Stimulated activated CD4-positive, alpha-beta T cell treated with anti-CD3 and anti-CD28 coated beads, Interleukin-2, amount 100 ng/mL, for 24 hours (primary cell): ENCODE measurements around the gene KRTAP2-1.
"Not testable (repeated sequence)": the region's sequence is repeated elsewhere in the genome, so short reads cannot be mapped to it uniquely, and the experiment has no call there.

Source experiments
- DNase-seq, 2 donors: peaks; one replicate each; pipeline ENCODE4 v3.0.0-alpha.2; 2020

KRTAP2-1 gene

DNA sequence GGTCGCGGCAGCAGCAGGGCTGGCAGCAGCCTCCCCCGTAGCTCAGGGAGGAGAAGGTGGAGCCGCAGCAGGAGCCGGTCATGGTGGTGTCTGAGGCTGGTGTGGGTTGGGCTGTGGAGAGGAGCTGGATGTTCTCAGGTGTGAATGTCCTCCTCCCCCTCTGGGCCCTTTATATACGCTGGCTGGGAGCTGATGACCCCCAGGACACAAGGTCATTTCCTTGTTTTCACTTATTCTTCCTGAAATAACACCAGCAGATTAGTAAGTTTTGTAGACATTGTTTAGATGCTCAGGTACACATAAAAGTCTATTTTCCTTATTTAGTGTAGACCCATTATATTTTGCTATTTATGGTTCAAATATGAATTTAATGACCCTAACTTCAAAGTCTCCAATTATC lies 8.0 kb upstream of the KRTAP2-1 start, which contains the start of gene KRTAP2-2:
Gene KRTAP2-2 (minus strand): TSS at position 101 of the 400 bp plus-strand sequence. CDS start 19 bp downstream, at position 82.
- not testable (repeated sequence) for DNase-seq

DNA sequence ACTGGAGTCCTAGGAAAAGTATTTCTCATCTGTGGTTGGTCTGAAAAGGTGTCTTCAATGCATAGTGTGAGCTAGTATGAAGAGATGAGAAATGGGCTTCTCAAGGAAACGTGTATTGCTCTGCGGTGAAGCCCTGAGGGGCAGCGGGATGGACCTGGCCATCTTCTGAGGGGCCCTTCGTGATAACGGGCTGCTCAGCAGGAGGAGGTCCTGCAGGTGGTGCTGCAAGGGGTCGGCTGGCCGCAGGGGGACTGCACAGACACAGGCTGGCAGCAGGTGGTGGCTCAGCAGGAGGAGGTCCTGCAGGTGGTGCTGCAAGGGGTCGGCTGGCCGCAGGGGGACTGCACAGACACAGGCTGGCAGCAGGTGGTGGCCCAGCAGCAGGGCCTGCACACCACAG lies 7.4 kb upstream of the KRTAP2-1 start:
- not testable (repeated sequence) for DNase-seq

DNA sequence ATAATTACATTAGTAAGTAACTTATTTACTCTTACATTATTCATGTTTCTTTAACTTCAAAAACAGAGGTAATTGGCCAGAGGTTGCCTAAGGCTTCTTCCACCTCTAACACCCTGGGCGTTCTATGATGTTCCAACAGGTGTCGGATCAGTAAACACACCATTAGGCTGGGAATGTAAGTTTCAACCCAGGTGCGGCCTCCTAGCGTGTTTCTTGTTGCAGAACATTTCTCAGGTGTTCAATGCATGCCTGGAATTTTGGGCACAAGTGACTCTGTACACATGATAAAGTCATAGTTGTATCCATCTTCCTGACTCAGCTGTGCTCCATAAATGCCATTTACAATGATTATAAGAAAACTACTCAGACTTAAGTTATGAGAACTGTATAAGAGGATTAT lies 6.9 kb upstream of the KRTAP2-1 start:
- no peak for DNase-seq

DNA sequence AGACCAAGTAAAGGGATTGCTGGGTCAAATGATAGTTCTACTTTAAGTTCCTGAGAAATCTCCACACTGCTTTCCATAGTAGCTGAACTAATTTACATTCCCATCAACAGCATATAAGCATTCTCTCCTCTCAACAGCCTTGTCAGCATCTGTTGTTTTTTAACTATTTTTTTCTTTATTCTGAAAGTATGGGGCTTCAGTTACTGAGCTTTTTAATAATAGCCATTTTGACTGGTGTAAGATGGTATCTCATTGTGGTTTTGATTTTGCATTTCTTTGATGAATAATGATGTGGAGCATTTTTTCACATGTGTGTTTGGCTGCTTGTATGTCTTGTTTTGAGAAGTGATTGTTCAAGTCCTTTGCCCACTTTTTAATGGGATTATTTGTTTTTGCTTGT lies 5.5 kb upstream of the KRTAP2-1 start:
- DNase-seq, result no peak

DNA sequence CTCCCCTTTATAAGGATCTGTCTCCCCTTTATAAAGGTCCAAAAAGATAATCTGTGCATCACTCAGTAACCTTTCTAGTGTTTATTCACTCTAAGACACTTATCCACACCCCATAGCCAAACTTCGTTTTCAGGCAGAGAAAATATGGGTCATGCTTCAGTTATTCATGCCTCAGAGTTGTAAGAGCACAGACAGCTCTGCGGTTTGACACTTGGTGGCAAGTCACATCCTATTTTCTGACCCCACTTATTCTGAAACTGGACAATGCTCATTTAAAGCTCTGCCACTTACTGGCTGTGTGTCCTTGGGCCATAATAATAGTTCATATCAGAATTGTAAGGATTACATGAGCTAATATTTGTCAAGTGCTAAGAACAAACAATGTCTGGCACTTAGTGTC lies 2.0 kb upstream of the KRTAP2-1 start:
- no peak for DNase-seq

DNA sequence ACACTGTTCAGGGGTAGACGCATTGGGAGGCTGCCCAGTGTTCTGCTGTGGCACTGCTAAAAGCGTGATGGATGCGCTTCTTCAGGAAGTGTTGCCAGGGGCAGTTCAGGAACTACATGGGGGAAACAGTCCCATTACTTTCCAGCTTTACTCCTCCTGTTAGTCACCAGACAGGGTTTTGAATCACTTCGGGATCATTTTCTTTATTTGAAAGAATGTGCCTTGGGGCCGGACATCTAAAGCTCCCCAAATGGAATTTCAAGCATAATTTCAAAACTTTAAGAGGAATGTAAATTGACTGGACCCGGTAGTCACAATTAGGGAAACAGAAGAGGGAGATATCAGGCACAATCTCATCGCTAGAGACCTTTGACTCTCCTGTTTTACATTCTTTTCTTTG lies 1.3 kb upstream of the KRTAP2-1 start:
- no peak for DNase-seq

DNA sequence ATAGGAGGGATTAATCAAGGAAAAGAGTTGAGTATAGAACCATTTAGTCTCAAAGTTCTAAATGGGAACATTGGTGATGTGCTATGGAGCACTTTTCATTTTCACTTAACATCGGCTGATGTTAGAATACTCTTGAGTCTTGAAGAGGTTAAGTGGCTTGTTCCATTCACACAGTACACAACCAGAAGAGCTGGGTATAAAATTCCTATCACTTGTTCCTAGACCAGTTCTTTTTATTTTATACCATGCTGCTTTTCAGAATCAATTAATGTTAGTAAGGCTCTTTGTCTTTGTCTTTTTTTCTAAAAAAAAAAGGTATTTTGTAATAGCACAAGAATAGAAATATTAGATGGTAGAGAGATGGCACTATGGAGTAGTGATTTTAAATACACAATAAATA lies 4.2 kb downstream of the KRTAP2-1 start:
- no peak for DNase-seq

DNA sequence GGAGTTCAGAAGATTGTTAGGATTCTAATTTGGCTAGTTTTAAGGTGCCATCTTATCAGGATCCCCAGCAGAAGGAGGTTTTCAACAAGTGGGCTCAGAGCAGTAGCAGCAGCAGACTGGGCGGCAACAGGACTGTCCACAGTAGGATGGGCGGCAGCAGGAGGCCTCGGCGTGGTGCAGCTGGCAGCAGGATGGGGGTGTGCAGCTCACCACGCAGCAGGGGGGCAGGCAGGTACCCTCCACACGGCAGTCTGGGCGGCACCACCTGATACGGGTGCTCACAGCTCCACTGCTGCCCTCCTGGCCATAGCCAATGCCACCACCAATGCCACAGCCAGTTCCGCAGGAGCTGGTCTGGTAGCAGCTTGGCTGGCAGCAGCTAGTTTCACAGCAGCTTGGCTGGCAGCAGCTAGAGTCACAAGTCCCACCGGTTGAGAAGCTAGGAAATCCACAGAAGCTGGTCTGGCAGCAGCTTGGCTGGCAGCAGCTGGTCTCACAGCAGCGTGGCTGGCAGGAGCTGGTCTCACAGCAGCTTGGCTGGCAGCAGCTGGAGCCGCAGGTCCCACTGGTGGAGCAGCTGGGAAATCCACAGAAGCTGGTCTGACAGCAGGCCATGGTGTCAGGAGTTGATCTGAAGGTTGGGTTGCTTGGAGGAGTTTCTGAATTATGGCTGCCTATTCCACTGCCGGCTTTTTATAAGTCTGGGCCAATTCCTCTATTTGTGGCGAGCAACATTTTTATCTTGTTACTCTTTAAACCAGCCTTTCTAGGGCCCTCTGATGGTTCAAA lies 6.1 kb downstream of the KRTAP2-1 start, which contains the start of gene KRTAP1-1:
Gene KRTAP1-1 (minus strand): TSS at position 668 of the 789 bp plus-strand sequence. CDS start 53 bp downstream, at position 615.
- not testable (repeated sequence) for DNase-seq

DNA sequence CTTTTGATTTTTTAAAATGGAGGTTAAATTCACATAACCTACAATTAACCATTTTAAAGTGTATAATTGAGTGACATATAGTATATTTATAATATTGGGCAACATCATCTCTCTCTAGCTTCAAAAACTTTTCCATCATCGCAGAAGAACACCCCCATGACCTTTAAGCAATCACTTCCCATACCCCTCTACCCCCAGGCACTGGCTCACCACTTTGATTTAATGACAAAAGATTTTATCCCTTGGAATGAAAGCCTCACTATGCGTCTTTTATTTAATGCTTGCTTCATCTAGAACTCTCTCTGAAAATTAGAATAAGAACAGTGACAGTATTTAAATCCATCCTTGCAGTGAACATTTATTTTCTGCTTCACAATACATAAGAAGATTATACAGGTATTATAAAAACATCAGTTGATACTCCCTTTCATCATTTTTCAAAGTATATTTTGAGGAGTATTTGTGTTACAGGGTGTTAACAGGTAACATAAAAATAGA lies 9.2 kb downstream of the KRTAP2-1 start:
- no peak for DNase-seq

DNA sequence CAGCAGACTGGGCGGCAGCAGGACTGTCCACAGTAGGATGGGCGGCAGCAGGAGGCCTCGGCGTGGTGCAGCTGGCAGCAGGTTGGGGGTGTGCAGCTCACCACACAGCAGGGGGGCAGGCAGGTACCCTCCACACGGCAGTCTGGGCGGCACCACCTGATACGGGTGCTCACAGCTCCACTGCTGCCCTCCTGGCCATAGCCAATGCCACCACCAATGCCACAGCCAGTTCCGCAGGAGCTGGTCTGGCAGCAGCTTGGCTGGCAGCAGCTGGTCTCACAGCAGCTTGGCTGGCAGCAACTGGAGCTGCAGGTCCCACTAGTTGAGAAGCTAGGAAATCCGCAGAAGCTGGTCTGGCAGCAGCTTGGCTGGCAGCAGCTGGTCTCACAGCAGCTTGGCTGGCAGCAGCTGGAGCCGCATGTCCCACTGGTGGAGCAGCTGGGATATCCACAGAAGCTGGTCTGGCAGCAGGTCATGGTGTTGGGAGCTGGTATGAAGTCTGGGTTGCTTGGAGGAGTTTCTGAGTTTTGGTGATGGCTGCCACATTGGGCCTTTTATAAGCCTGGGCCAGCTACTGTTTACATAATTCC lies 12.7 kb downstream of the KRTAP2-1 start, which contains the start of gene KRTAP1-3:
Gene KRTAP1-3 (minus strand): TSS at position 529 of the 590 bp plus-strand sequence. CDS start 53 bp downstream, at position 476.
- DNase-seq, result not testable (repeated sequence)

DNA sequence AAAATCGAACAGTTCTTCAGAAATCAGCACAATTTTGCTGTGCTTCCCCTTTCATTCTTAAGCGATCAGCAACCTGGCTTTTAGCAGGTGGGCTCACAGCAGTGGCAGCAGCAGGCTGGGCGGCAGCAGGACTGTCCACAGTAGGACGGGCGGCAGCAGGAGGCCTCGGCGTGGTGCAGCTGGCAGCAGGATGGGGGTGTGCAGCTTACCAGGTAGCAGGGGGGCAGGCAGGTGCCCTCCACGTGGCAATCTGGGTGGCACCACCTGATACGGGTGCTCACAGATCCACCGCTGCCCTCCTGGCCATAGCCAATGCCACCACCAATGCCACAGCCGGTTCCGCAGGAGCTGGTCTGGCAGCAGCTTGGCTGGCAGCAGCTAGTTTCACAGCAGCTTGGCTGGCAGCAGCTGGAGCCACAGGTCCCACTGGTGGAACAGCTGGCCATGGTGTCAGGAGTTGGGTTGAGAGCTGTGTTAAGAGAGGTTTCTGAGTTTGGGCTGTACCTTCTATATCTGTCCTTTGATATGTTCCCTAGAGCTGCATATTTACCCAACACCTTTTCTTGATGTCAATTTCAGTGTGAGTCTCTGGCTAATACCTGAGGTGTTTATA lies 17.4 kb downstream of the KRTAP2-1 start, which contains the start of gene KRTAP1-4:
Gene KRTAP1-4 (minus strand): TSS at position 563 of the 613 bp plus-strand sequence. CDS start 117 bp downstream, at position 446.
- DNase-seq, result no peak

DNA sequence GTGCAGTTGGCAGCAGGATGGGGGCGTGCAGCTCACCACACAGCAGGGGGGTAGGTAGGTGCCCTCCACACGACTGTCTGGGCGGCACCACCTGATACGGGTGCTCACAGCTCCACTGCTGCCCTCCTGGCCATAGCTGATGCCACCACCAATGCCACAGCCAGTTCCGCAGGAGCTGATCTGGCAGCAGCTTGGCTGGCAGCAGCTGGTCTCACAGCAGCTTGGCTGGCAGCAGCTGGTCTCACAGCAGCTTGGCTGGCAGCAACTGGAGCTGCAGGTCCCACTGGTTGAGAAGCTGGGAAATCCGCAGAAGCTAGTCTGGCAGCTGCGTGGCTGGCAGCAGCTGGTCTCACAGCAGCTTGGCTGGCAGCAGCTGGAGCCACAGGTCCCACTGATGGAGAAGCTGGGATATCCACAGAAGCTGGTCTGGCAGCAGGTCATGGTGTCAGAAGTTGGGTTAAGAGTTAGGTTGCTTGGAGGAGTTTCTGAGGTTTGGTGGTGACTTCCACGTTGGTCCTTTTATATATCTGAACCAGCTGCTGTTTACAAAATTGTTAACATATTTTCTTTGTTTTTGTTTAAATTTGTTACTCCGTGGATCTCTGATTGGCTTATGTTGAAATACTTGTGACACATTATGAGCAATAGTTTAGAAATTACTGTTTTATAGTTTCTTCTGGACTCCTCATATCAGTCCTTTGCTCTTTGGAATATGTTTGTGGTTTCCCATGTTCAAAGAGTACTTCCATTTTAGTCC lies 20.2 kb downstream of the KRTAP2-1 start, which contains the start of gene KRTAP1-5:
Gene KRTAP1-5 (minus strand): TSS at position 494 of the 757 bp plus-strand sequence. CDS start 53 bp downstream, at position 441.
- DNase-seq, result no peak

DNA sequence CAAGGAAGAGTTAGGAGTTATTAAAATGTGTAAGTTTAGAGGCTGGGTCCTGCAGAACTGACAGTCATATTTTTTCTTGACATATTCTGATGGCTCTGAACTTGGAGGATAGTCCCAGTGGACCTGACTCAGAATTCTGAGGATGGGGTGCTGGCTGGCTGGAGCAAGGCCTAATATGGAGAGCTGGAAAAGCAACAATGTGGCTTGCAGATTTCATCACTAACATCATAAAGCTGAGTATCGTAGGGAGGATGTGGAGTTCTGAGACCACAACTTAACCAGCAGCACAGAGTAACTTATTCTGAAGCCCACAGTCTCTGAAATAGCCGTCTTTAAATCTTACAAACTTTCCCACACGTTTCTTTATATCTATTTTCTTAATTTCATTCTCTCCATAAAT lies 22.4 kb downstream of the KRTAP2-1 start:
- no peak for DNase-seq

DNA sequence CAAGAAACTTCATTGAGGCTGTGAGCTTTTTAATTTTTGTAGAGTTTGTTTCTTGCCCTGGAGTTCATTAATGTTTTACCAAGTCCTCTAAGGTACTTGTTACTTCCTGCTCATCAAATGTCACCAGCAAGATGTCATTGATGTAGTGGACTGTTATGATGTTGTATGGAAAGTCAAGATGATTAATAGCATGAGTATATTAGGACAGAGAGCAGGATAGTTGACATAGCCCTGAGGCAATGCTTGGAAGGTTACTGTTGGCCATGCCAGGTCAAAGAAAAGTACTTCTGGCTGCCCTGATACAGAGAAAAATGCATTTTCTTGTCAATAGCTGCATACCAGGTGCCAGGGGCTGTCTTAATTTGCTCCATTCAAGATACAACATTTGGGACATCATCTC lies 26.8 kb downstream of the KRTAP2-1 start:
- DNase-seq, result no peak

DNA sequence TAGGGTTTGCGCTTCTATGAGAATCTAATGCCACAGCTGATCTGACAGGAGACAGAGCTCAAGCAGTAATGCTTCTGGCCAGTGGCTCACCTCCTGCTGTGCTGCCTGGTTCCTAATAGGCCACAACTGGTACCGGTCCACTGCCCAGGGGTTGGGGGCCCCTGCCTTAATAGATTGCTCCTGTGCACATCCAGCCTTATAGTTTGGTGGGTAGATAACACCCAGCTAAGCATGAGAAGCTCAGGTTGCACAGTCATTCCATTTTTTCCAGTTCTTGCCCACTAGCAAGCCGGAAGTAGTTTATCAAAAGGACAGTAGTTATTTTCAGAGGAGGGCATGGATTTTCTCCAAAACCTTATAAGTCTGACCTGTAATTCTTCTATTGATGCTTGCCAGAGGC lies 27.7 kb downstream of the KRTAP2-1 start:
- DNase-seq, result no peak

DNA sequence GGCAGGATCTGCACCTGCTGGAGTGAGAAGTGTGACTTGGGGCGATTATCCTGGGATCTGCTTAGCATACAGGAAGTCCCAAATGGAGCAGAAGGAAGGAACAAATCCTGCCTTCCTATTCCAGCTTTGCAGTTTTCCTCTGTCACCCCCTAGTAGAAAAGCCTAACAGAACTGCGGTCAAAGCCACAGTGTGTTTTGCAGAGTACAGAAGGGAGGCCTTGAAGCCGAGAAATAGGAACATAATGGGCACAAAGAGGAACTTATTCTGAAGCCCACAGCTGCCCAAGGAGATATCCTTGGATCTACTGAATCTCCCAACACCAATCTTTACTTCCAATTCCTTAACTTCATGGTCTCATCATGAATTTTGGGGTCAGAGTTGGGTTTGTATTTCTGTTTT lies 28.6 kb downstream of the KRTAP2-1 start:
- DNase-seq, result no peak

DNA sequence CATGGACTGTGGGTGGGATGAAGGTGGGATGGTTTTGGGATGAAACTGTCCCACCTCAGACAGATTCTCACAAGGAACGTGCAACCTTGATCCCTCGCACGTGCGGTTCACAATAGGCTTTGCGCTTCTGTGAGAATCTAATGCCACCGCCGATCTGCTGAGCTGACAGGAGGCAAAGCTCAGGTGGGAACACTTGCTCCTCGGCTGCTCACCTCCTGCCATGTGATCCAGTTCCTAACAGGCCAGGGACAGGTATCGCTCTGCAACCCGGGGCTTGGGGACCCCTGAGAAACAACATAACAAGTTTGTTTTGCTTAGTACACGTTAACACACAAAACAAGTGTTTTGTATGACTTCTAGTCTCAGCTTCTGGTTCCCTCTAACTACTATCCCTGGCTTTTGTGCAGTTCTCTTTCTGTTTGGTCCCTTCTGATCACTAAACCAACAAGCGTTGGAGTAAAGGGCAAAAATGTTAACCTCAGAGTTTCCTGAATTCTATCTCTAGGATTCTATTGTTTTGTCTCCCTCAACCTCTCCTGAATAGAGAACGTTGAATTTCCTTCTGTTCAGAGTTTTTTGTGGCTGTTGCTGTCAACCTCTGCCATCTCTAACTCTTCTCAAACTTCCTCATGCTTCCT lies 30.4 kb downstream of the KRTAP2-1 start:
- DNase-seq, result no peak

DNA sequence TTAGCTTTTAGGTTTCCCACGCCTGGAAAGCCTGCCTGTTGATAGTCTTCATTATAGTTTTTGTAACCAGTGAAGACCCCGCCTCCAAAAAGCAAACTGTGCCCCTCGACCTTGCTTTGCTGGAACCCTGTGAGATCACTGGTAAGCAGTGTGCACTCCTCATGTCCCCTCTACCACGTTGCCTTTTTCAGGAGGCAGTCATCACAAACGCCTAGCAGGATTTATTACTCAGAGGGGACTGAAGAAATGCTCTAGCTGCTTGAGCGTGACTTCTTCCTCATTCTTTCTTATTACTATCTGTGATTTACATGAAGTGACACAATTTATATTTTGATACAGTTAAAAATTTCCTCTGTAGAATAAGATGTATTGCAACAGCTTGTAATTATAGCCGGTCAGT lies 31.7 kb downstream of the KRTAP2-1 start:
- DNase-seq, result no peak

DNA sequence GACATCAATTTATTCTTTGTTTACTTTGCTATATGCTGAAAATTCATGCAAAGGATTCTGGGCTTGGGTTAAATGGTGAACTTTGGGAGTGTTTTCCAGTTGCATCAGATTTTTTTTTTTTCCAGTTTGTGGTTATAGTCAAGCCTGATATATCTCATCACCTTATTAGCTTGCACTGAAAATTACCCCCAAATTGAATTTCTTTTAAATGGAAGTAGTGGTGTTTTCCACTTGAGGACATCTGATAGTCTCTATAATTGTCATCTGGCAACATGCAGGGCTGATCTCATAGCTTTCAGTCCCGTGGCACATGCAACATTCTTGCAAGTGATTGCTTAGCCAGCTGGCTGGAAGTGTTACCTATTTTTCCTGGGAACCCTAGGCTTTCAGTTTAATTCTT lies 33.5 kb downstream of the KRTAP2-1 start:
- DNase-seq, result no peak

DNA sequence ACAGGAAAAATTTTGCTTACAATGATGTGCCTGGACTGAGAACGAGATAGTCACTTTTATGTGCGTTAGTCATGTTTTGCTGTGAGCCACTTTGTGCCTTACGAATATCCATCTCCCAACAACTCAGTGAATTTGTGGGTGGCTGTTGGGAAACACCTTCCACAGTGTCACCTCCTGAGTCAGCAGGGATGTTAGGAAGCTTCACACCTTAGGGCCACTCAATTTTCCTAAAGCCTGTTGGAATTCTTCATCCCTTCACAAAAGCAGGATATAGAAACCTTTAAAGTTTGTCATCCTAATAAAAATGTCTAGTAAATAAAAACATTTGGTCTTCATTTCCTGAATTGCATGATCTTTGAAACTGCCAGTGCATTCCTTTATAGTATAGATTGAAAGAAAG lies 33.9 kb downstream of the KRTAP2-1 start:
- no peak for DNase-seq

DNA sequence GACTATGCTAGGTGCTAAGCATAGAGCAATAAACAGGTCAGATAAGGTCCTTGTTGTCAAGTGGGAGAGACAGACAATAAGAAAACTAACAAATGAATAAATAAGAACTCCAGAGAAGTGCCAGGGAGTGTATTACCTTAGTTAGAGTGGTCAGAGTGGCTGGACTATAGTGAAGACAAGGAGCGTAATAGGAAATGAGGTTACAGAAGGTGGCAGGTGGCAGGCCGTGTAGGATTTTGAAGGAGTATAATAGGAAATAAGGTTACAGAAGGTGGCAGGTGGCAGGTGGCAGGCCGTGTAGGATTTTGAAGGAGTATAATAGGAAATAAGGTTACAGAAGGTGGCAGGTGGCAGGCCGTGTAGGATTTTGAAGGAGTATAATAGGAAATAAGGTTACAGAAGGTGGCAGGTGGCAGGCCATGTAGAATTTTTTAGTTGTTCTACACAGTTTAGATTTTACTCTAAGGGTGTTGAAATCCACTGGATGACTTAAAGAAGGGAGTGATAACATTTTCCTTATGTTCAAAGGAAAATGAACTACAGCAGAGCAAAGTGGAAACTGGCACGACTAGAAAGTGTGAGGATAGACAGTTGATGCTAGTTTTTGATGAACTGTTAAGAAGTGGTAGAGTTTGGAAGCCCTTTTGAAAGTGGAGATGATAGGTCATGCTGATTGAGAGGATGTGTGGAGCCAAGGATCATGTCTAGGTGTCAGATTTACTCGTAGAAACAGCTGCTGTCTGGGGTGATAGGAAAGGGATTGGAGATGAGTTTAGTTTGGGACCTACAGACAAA lies 34.6 kb downstream of the KRTAP2-1 start:
- no peak for DNase-seq
